SKM-1 (cell line): ENCODE results near the gene IQCH.
"Not testable (repeated sequence)": the region's sequence is repeated elsewhere in the genome, so short reads cannot be mapped to it uniquely, and the experiment has no call there.

ENCODE experiments used
- DNase-seq: peaks from one replicate; lab custom pipeline; 2025; ENCODE audit not compliant: unreplicated experiment; lab: John Stamatoyannopoulos, UW

The IQCH gene

DNA sequence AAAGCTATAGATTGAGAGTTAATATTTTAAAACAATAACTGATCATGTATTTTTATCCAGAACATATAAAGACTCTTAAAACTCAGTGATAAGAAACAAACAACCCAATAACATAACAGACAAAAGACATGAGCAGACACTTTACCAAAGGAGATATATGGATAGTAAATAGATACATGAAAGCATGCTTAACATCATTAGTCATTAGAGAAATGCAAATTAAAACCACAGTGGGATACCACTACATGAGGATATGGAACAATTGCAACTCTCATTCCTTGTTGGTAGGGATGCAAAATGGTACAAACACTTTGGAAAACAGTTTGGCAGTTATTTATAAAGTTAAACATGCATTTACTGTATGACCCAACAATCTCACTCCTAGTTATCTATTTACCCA lies 95.0 kb downstream of the IQCH start:
- DNase-seq, result no peak

DNA sequence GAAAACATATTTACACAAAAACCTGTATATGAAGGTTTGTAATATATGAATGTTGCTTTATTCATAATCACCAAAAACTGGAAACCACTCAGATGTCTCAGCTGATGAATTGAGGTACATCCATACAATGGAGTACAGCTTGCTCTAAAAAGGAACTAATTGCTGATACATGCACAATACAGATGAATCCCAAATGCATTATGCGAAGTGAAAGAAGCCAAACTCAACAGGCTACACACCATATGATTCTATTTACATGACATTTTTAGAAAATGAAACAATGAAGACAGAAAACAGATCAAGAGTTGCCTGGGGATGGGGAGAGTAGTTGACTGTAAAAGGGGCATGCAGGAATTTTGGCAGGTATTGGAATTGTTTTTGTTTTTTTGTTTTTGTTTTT lies 95.5 kb downstream of the IQCH start:
- DNase-seq, result no peak

DNA sequence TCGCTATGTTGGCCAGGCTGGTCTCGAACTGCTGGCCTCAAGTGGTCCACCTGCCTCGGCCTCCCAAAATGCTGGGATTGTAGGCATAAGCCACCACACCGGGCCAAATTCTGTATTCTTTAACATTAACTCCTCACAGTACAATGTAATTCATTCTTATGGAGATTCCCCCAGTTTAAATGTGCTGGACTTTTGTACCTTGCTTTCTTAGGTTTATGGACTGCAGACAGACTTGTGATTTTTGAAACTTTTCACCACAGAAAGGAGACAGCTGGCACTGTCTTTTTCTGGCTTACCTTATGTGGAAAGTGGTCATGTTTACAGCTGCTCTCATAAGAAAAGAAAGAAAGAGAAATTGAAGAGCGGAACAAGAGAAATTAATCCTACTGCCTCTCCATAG lies 103.8 kb downstream of the IQCH start:
- no peak for DNase-seq

DNA sequence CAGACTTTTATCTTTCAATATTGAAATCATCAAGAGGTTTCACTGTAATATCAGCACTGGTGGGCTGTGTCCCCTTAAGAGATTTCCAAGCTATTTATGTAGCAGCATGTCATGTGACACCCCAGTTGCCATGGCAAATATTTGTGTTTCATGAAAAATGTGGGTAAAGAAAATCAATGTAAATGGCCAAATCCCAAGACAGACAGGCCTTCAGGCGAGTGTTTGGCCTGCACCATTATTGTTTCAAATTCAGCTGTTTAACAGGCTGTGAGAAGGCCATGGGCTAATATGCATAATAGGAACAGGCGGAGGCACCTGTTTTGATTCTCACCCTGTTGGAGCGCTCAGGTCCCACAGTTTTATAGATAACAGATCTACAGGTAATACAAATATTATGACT lies 104.2 kb downstream of the IQCH start:
- no peak for DNase-seq

DNA sequence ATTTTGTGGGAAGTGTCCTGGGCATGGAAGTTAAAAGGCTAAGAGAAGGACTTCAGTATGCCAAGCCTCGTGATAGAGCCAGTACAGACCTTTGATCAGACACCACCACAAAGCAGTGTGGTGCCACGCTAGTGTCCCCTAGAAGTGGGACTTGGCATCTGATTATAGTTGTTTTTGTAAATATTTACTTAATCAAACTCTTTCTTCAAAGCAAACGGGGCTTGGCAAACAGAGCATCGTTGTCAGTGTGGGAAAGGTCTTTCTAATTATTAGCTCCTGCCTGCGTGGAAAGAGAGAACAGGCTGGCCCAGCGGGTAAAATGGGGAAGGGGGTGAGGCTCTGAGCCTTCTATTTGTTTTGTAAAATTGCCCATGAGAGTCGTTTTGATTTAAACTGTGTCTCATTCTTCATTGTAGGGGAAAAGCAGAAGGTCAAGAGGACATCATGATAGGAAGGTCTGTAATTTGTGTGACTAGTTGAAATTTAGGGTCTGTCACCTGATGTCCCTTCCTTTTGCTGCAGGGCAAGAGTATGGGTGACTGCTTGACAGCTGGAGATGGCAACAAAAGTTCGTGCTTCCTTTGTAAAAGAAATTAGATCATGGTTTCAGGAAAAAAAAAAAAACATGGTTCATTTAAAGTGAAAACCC lies 105.0 kb downstream of the IQCH start:
- no peak for DNase-seq

DNA sequence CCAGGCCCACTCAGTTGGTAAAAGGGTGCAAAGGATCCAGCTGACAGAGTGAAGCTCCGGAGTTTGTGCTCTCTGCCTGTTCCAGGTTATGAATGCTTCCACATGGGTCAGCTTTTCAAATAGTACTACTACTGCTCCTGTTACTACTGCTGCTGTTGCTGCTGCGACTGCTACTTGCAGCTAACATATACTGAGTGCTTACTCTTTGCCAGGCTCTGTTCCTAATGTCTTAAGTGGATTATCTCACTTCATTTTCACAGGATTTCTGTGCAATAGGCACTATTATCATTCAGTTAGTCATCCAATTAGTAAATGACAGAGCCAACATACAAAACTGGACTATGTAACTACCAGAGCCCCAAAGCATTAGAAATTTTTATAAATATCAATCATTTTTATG lies 106.5 kb downstream of the IQCH start:
- no peak for DNase-seq

DNA sequence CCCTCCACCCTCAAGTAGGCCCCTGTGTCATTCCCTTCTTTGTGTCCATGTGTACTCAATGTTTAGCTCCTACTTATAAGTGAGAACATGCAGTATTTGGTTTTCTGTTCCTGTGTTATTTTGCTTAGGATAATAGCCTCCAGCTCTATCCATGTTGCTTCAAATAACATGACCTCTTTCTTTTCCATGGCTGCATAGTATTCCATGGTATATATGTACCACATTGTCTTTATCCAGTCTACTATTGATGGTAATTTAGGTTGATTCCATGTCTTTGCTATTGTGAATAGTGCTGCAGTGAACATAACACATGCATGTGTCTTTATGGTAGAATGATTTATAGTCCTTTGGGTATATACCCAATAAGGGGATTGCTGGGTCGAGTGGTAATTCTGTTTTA lies 109.1 kb downstream of the IQCH start:
- DNase-seq, result not testable (repeated sequence)

DNA sequence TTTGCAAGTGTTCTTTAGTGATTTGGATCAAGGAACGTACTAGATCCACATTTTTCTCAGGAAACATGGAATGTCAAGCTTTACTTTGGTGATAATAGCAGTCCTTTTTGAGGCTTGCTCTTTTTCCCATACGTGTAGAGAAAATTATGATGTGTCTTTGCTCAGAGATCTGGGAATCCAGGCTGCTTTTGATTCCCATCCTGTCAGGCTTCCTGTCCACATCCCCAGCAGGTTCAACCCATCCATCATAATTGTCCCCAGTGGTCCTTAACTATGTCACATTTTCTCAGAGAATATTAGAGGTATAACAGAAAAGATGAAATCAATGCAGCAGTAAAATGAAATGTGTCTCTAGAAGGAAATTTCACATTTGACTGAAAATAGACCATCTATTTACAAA lies 111.4 kb downstream of the IQCH start:
- DNase-seq, result no peak

DNA sequence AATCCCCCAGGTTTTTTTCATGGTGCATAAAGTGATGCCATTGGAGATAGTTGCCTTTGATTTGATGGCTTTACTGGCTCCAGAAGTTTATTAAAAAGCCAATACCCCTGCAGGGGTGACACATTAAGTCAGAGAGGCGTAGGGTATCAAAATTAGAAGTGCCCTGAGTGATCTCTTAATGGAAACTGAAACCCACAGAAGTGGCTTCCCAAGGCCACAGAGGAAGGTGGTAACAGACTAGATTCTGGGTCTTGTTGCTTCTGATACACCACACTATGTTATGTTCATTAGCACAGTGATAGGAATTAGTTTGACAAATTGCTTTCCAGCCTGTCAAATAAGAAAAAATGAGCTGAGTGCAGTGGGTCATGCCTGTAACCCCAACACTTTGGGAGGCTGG lies 112.3 kb downstream of the IQCH start:
- DNase-seq, result no peak

DNA sequence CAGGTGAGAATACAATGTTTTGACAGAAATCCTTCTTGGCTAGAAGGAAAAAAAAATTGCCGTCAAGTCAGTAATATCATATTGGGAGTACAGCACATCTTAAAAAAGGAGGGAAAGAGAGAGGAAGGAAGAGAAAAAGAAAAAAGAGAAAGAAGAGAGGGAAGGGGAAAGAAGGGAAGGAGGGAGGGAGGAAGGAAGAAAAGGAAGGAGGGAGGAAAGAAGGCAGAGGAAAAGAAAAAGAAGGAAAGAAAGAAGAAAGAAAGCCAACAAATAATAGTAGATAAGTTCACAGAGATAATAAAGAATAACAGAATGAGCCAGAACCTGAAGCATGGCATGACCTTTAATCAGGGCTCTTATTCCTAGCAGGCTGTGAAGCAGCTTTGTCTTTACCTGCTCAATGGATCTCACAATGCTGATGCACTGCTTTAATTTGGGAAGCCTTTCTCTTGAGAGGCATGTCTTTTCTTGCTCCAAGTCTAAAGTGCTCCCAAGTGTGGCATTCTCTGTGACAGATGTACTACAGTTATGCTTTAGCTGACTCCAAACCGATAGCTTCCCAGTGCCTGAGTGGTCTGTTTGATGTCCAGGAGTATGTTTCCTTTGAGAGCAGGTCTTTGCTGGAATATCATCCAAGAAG lies 114.9 kb downstream of the IQCH start:
- DNase-seq, result no peak

DNA sequence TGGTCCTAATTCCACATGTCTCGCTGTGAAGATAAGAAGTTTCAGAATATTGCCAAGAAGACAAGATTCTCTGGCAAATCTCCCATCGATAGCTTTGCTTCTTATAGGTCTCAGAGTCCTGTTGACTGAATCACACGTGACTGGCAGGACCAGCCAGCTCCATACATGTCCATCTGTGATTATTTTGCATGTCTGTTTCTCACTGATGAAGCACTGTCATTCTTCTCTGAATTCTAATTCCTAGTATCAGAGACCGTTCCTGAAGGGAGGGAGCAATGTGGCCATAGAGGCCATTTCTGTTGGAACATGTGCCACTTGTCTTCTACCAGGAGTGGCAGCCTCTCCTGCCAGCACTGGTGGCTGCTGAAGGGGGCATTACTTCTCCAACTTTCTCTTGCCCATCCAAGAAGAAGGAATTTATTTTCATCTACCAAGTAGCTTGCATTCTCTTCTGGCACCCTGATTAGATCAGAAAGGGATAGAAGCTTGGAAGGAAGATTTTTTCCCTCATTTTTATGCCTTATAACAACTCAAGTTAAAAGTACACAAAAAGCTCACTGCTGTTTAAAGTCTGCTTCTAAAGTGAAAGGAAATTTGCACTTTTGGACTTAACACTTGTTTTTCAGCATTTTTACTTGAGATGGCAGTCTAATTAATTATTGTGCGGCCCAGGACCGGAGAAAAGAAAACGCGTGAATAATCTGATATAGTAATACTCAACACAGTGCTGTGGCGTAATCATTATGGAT lies 115.8 kb downstream of the IQCH start:
- DNase-seq, result no peak

DNA sequence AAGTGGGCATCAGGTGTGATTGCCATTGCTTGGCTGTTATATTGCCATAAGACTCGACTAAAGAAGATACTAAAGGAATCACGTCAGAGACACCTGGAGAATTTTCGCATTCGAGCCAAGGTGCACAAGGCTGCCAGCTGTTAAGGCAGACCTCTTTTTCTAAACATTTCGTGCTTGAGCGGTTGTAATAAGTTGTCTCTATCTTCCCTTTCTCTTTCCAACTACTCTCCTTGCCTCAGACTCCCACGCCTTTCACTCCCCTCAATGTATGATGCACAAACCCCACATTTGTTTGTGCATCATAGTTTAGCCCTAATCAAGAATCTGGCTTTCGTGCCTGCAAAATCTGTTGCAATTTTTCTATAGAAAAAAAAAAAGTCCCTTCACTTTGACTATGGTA lies 118.0 kb downstream of the IQCH start:
- DNase-seq, result no peak

DNA sequence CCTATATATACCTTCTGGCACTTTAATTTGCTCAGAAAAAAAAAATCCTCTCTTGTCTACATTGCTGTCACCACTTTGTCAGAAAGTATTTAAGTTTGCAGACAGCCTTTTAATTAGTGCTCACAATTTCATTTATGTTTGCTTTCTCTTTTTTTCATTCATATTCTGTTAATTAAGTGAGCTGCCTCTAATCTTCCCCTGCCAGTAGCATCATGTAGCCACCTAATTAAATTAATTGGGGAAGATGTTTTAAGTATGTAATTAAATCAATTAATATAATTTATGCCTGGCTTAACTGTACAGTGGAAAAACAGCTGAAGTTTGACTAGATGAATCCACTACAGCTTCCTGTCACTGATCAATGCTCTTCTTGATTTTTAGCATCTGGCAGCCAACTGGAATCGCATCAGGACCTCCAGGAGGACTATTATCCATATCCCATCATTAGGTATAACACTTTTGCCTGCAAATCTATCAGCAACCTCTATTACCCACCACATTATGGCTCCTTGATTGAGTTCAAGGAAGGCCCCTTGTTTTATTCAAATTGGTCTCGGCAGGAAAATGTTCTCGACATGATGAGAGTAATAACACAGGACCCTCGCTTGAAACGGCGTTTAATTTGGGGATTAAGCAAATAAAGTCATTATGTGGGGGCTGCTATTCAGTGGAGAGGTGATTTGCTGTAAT lies 118.5 kb downstream of the IQCH start:
- DNase-seq, result no peak

DNA sequence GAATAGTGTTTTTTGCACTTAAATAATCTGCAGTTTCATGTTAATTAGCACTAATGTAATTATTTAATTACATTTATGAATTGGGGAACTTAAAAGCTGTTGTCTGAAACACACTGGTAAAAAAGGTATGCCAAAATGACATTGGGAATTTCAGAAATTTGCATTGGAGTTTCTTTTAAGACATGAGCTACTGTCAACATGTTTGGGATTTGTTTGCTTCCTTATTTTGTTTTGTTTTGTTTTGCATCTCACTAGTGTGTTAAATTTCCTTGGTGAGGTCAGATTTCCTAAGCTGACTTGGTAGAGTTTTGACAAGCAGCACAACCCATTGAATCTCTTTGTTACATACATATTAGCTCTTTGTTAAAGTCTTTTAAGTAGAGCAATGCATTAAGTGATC lies 119.4 kb downstream of the IQCH start:
- DNase-seq, result no peak

DNA sequence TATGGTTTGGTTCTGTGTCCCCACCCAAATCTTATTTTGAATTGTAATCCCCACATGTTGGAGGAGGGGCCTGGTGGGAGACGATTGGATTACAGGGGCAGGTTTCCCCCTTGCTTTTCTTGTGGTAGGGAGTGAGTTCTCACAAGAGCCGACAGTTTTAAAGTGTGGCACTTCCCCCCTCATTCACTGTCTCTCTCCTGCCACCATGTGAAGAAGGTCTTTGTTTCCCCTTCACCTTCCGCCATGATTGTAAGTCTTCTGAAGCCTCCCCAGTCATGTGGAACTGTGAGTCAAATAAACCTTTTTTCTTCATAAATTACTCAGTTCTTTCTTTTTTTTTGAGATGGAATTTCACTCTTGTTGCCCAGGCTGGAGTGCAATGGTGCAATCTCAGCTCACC lies 124.9 kb downstream of the IQCH start:
- no peak for DNase-seq

DNA sequence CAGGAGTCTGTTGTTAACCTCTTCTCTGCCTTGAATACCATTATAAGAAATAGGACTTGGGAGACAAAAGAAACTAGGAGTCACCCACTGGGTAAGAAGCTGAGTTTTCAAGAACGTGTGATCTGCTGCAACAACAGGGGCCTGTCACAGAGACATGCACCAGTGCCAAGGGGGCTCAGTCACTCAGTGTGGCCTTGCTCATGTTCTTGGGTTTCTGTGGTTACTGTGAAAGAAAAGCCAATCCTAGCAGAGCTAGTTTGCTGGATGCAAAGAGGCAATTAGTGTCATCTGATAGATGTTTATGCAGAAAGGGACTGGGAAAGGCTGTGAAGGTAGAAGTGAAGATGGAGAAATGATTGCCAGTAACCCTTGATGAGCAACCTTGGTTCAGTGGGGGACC lies 126.3 kb downstream of the IQCH start:
- no peak for DNase-seq

DNA sequence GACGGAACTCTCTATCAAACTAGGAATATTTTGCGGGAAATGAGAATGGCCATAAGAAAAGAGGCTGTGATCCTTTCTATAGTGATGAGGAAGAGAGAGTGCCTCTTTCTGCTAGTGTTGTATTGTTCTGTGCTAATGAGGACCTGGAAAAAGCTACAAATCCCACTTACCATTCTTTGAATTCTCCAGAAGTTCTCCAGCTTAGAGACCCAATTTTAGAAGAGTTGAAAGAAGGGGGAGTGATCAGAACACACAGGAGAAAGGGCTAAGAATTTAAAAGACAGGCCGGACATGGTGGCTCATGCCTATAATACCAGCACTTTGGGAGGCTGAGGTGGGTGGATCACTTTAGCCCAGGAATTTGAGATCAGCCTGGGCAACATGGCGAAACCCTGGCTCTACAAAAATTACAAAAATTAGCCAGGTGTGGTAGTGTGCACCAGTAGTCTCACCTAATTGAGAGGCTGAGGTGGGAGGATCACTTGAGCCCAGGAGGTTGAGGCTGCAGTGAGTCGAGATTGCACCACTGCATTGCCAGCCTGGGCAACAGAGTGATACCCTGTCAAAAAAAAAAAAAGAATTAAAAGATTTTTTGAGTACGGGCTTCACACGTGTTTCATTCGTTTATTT lies 126.9 kb downstream of the IQCH start:
- DNase-seq, result no peak

DNA sequence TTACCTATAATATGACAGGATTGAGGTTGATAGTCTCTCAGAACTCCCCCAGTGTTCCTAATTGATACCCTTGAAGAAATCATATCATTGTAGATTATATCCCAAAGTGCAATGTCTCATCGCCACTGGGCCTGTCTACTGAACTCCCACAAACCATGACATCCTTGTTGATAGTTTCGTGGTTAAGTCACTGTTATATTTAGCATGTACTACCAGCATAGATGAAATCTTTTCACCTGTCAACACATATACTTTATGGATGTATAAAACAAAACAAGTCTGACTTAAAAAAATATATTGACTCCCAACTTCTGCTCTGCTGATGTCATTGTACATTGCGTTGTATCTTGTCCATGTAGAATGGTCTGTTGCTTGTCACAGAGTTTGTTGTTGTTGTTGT lies 128.1 kb downstream of the IQCH start:
- DNase-seq, result no peak

DNA sequence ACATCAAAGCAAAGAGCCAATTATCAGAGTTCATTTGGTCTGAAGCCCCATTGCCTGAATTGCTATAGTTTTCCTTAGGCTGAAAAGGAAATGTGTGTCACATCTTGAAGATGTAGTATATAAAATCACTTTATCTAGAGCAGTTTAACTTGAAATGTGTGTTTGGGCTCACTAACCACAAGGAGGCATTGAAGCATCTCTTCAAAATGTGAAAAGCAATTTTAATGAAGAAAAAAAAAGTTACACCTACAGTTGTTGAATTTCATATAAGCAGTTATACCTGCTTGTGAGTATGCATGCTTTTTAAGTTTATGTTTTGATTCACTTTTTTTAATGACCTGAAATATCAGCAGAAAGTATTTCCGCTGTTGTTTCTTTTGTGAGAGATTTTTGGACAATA lies 129.3 kb downstream of the IQCH start:
- DNase-seq, result no peak

DNA sequence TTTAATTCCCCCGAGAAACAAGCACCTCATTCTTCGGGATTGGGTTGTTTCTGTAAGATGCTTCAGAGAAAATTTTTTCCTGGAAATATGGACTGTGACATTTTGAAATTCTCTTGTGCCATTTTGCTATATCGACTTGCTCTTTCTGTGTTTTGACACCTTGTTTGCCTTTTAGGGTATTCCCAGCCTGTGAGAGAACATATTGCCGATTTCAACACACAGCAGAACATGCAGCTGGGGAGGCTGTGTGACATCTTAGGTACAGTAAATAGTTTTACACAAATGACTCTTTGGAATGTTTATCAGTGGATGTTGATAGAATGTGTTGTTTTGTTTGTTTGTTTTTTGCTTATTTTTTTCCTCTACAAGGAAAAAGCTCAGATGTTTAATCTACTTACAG lies 130.2 kb downstream of the IQCH start:
- no peak for DNase-seq

DNA sequence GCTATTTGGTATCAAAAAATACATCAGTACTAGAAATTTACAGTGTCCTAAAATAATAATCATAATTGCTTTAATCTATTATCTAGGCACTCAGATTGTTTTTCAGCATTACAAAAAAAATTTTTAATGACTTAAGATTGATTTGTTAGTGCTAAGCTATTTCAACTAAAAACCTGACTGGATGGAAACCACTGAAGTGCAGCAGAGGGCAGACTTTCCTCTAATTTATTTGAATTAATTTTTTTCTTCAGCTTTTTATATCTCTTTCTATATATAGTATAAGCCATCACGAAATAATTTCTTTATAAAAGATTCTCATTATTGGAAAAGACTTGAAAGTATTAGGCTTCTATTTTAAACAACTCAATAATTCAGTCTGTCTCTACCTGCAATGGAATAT lies 131.4 kb downstream of the IQCH start:
- DNase-seq, result no peak

DNA sequence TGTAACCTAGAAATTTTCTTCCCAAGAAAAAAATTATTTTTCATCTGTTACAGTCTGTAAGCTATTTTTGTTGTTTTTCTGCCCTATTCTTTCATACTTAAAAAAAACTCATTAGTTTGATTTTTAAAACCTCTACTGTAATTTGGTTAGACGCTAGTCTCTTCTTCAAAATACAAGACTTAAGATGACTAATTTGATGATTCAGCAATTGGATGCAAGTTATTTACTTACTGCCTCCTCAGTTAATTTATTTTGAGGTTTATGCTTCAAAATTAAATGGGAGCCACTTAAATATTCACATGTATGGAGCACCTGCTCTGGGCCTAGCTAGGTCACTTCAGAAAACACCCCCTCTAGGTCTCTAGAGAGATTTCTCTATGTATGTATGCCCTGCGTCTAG lies 132.4 kb downstream of the IQCH start:
- no peak for DNase-seq
